Caco-2 (cell line): ENCODE results near the gene CCDC178. TPM values are rescaled to one million over a fixed set of nuclear protein-coding genes. Genes with fewer than 3 reads are reported as not detected.

Source experiments
- BruUV-seq: library from RNA; stranded (reverse); fragments of 400-500 nt; replicated peaks from 2 replicates; lab custom pipeline; 2021; lab: Mats Ljungman, UMichigan
- CTCF ChIA-PET: fragments of 300-600 bp; sonication (Branson Sonifier 250); formaldehyde crosslinking; loops from one replicate; lab custom pipeline; 2022; ENCODE audit warnings: antibody characterized with exemption; lab: Charles Lee
- POLR2A ChIA-PET: fragments of 300-600 bp; sonication (Branson Sonifier 250); formaldehyde crosslinking; loops from one replicate; lab custom pipeline; 2022; ENCODE audit warnings: antibody characterized with exemption; lab: Charles Lee
- DNase-seq, 2 experiments: peaks; one replicate each; pipeline versions ENCODE4 v3.0.0 to v3.0.0-alpha.2; 2020 to 2022
- H3K27me3 ChIP-seq: replicated peaks from 2 replicates; pipeline ENCODE4 v1.6.0; 2011; ENCODE audit warnings: low read length; ENCODE audit not compliant: control insufficient read depth, insufficient read depth
- H3K36me3 ChIP-seq: 2 replicates; pipeline ENCODE4 v1.5.1; 2011; ENCODE audit warnings: low read length; ENCODE audit not compliant: control insufficient read depth, insufficient read depth
- H3K4me1 ChIP-seq: fragments of 250-450 bp; sonication (Bioruptor Pico); 2 replicates; pipeline ENCODE4 v1.5.1; 2020; ENCODE audit warnings: mild to moderate bottlenecking
- H3K4me3 ChIP-seq: 2 replicates; pipeline ENCODE4 v1.5.1; 2011; ENCODE audit warnings: low read depth, mild to moderate bottlenecking, control low read depth, low read length
- H3K9me3 ChIP-seq: fragments of 250-450 bp; sonication (Bioruptor Pico); 2 replicates; pipeline ENCODE4 v1.5.1; 2020; ENCODE audit warnings: mild to moderate bottlenecking, moderate library complexity
- H3K27ac Mint-ChIP-seq: one replicate; pipeline ENCODE4 v1.8.0; 2022; ENCODE audit warnings: mixed read lengths; ENCODE audit not compliant: unreplicated experiment
- H3K27me3 Mint-ChIP-seq: one replicate; pipeline ENCODE4 v1.8.0; 2022; ENCODE audit warnings: mixed read lengths; ENCODE audit not compliant: insufficient read depth, unreplicated experiment
- H3K36me3 Mint-ChIP-seq: one replicate; pipeline ENCODE4 v1.8.0; 2022; ENCODE audit warnings: mild to moderate bottlenecking, mixed read lengths; ENCODE audit not compliant: insufficient read depth, unreplicated experiment
- H3K4me1 Mint-ChIP-seq: one replicate; pipeline ENCODE4 v1.8.0; 2022; ENCODE audit warnings: low read depth, mixed read lengths; ENCODE audit not compliant: unreplicated experiment
- H3K4me3 Mint-ChIP-seq: one replicate; pipeline ENCODE4 v1.8.0; 2022; ENCODE audit warnings: mild to moderate bottlenecking, moderate library complexity, mixed read lengths; ENCODE audit not compliant: unreplicated experiment
- H3K9me3 Mint-ChIP-seq: one replicate; pipeline ENCODE4 v1.8.0; 2022; ENCODE audit warnings: mixed read lengths; ENCODE audit not compliant: unreplicated experiment
- intact Hi-C: fragments of 100-400 bp; cut with micrococcal nuclease; formaldehyde crosslinking; loops from one replicate; pipeline ENCODE4 v1.10.0; 2022; ENCODE audit not compliant: unreplicated experiment
- total RNA-seq: library from RNA; stranded (reverse); gene quantifications from 2 replicates; pipeline ENCODE4 v1.2.3, GENCODE V29; 2022
- TF ChIP-seq, protein P1 (sequence below), 2 experiments: fragments of 200-600 bp in 1 of 2; IDR thresholded peaks; 1 replicate in 1 of 2; 2 replicates in 1 of 2; pipeline versions ENCODE4 v1.5.1 to v1.8.0; 2011 to 2022; ENCODE audit warnings: antibody characterized with exemption in 1 of 2, control low read depth in 1 of 2, inconsistent platforms in 1 of 2, low read depth in 1 of 2, low read length in 1 of 2, mild to moderate bottlenecking in 1 of 2, moderate library complexity in 1 of 2; ENCODE audit not compliant: insufficient read depth in 1 of 2, severe bottlenecking in 1 of 2, unreplicated experiment in 1 of 2

CCDC178 gene
- total RNA-seq, 1 experiment from 2014 or later: not detected

DNA sequence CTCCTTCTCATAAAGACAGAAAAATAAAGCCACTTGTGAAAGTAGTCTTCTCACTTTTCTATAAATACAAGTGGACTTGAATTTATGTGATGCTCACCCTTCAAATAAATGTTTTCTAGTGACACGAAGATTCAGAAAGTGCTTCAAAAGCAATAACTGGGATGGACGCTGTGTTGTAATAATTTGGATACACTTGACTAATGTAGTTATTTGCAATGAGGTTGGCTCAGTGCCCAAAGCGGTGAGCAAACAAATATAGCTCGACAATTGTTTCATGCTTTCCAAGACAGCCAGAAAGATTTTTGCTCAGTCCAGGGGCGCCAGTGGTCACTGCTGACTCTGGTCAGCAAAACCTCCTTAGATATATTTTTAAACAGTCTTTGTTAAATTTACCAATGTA, 389.1 kb downstream of the CCDC178 start:
- intact Hi-C loops: no loop called here
- no peaks in the 10 kb centered on the region for H3K4me1 ChIP-seq
- BruUV-seq: no TSS peak
- H3K36me3 ChIP-seq: no peaks in the 10 kb centered on the region
- ChIA-PET CTCF (no interaction called here), POLR2A (no interaction called here)
- H3K27me3 ChIP-seq: no peaks in the 10 kb centered on the region
- TF ChIP-seq, protein P1, sequence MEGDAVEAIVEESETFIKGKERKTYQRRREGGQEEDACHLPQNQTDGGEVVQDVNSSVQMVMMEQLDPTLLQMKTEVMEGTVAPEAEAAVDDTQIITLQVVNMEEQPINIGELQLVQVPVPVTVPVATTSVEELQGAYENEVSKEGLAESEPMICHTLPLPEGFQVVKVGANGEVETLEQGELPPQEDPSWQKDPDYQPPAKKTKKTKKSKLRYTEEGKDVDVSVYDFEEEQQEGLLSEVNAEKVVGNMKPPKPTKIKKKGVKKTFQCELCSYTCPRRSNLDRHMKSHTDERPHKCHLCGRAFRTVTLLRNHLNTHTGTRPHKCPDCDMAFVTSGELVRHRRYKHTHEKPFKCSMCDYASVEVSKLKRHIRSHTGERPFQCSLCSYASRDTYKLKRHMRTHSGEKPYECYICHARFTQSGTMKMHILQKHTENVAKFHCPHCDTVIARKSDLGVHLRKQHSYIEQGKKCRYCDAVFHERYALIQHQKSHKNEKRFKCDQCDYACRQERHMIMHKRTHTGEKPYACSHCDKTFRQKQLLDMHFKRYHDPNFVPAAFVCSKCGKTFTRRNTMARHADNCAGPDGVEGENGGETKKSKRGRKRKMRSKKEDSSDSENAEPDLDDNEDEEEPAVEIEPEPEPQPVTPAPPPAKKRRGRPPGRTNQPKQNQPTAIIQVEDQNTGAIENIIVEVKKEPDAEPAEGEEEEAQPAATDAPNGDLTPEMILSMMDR (IDR thresholded peaks at IDR 0.05; ENCODE audit: insufficient read depth in 1 of 2, low read depth in 1 of 2, low read length in 1 of 2, severe bottlenecking in 1 of 2, unreplicated experiment in 1 of 2): no peak
- H3K9me3 Mint-ChIP-seq: no peaks in the 10 kb centered on the region
- H3K9me3 ChIP-seq: no peaks in the 10 kb centered on the region
- no peaks in the 10 kb centered on the region for H3K4me1 Mint-ChIP-seq
- DNase-seq: no peak
- no peak overlapping the region for H3K27ac Mint-ChIP-seq
- H3K4me3 Mint-ChIP-seq: no peak overlapping the region
- H3K4me3 ChIP-seq: no peak overlapping the region
- H3K36me3 Mint-ChIP-seq: no peaks in the 10 kb centered on the region
- H3K27me3 Mint-ChIP-seq: peaks cover 2% of the 10 kb centered on the region

- Mint-ChIP-seq H3K27ac (no peak overlapping the region), H3K4me1 (no peaks in the 10 kb centered on the region), H3K4me3 (no peak overlapping the region), H3K36me3 (no peaks in the 10 kb centered on the region), H3K27me3 (no peaks in the 10 kb centered on the region), H3K9me3 (peaks cover 13% of the 10 kb centered on the region)
- Histone ChIP-seq H3K27me3 (no peaks in the 10 kb centered on the region), H3K9me3 (no peaks in the 10 kb centered on the region), H3K4me1 (no peaks in the 10 kb centered on the region), H3K4me3 (no peak overlapping the region), H3K36me3 (no peaks in the 10 kb centered on the region)
- intact Hi-C loops: no loop called here
- ChIA-PET CTCF (no interaction called here), POLR2A (no interaction called here)
- TF ChIP-seq, protein P1 (IDR thresholded peaks at IDR 0.05; ENCODE audit: insufficient read depth in 1 of 2, low read depth in 1 of 2, low read length in 1 of 2, severe bottlenecking in 1 of 2, unreplicated experiment in 1 of 2): no peak
- no TSS peak for BruUV-seq
- no peak for DNase-seq
Observed at GRCh38 chr18:33040213-33040612, 400.3 kb downstream of the CCDC178 start.

- TF ChIP-seq, protein P1 (IDR thresholded peaks at IDR 0.05; ENCODE audit: insufficient read depth in 1 of 2, low read depth in 1 of 2, low read length in 1 of 2, severe bottlenecking in 1 of 2, unreplicated experiment in 1 of 2): no peak
- H3K27me3 ChIP-seq: no peaks in the 10 kb centered on the region
- Mint-ChIP-seq H3K4me1 (no peaks in the 10 kb centered on the region), H3K9me3 (peaks cover 6% of the 10 kb centered on the region), H3K36me3 (no peaks in the 10 kb centered on the region), H3K27me3 (no peaks in the 10 kb centered on the region), H3K4me3 (no peak overlapping the region), H3K27ac (no peak overlapping the region)
- H3K4me1 ChIP-seq: no peaks in the 10 kb centered on the region
- no peak for DNase-seq
- ChIA-PET POLR2A (no interaction called here), CTCF (no interaction called here)
- H3K36me3 ChIP-seq: no peaks in the 10 kb centered on the region
- intact Hi-C loops: no loop called here
- no peak overlapping the region for H3K4me3 ChIP-seq
- BruUV-seq: no TSS peak
- H3K9me3 ChIP-seq: no peaks in the 10 kb centered on the region
Observed at GRCh38 chr18:33034945-33035344, 405.6 kb downstream of the CCDC178 start.
